HL-60 (cell line): Measurements from ENCODE around the gene SLC22A31.

Source experiments
- DNase-seq, 2 experiments: peaks; one replicate each; pipeline ENCODE4 v3.0.0-alpha.2; 2010 to 2020; ENCODE audit warnings: low read depth in 1 of 2, low spot score in 1 of 2
- H3K27ac ChIP-seq: fragments of 250-450 bp; sonication (Bioruptor Pico); replicated peaks from 2 replicates; pipeline ENCODE4 v1.5.1; 2020; ENCODE audit warnings: mild to moderate bottlenecking, moderate library complexity
- H3K27me3 ChIP-seq: fragments of 250-450 bp; sonication (Bioruptor Pico); 2 replicates; pipeline ENCODE4 v1.5.1; 2021; ENCODE audit warnings: mild to moderate bottlenecking, moderate library complexity; ENCODE audit not compliant: insufficient read depth, poor library complexity, severe bottlenecking
- H3K4me3 ChIP-seq: replicated peaks from 2 replicates; pipeline ENCODE4 v1.5.1; 2011; ENCODE audit warnings: mild to moderate bottlenecking, control low read depth, low read length; ENCODE audit not compliant: insufficient read depth
- CTCF ChIP-seq: IDR thresholded peaks from one replicate; pipeline ENCODE4 v1.5.1; 2011; ENCODE audit warnings: low read length, control low read depth, inconsistent platforms; ENCODE audit not compliant: insufficient read depth
- GABPA ChIP-seq: IDR thresholded peaks from 2 replicates; pipeline ENCODE4 v1.6.1; 2012; ENCODE audit warnings: low read depth
- POLR2AphosphoS5 ChIP-seq: IDR thresholded peaks from 2 replicates; pipeline ENCODE4 v1.6.1; 2012; ENCODE audit warnings: low read depth
- REST ChIP-seq: IDR thresholded peaks from 2 replicates; pipeline ENCODE4 v1.6.1; 2012; ENCODE audit warnings: low read depth; ENCODE audit not compliant: insufficient replicate concordance
- SPI1 ChIP-seq: IDR thresholded peaks from 2 replicates; pipeline ENCODE4 v1.6.1; 2012; ENCODE audit warnings: low read depth, mild to moderate bottlenecking, borderline replicate concordance

The SLC22A31 gene

GRCh38 chr16:89184933-89185794, 15.2 kb downstream of the SLC22A31 start:
- Histone ChIP-seq H3K27ac (no peak overlapping the region), H3K4me3 (no peak overlapping the region), H3K27me3 (no peaks in the 10 kb centered on the region)
- no peak for DNase-seq
- TF ChIP-seq GABPA (no peak), POLR2AphosphoS5 (no peak), CTCF (no peak), SPI1 (no peak)

GRCh38 chr16:89184677-89184932, 15.7 kb downstream of the SLC22A31 start:
- DNase-seq, result no peak
- H3K27ac ChIP-seq, result no peak overlapping the region
- TF ChIP-seq CTCF (no peak), POLR2AphosphoS5 (no peak), GABPA (no peak), REST (no peak), SPI1 (no peak)

GRCh38 chr16:89183975-89184676, 16.2 kb downstream of the SLC22A31 start:
- TF ChIP-seq GABPA (no peak), REST (no peak), SPI1 (no peak), POLR2AphosphoS5 (no peak), CTCF (no peak)
- H3K4me3 ChIP-seq, result no peak overlapping the region
- DNase-seq, result no peak
- no peaks in the 10 kb centered on the region for H3K27me3 ChIP-seq
- H3K27ac ChIP-seq, result no peak overlapping the region

More at GRCh38 chr16:89184677-89184932, 15.7 kb downstream of the SLC22A31 start:
- no peak overlapping the region for H3K4me3 ChIP-seq
- H3K27me3 ChIP-seq, result no peaks in the 10 kb centered on the region
